CD8-positive, alpha-beta memory T cell (primary cell): Measurements from ENCODE around the gene CDC73. TPM values are rescaled to one million over a fixed set of nuclear protein-coding genes. Genes with fewer than 3 reads are reported as not detected.

Experiments used
- CTCF ChIA-PET: fragments of 350-600 bp; sonication (Branson Sonifier 250); formaldehyde crosslinking; loops from one replicate; lab custom pipeline; 2021; ENCODE audit warnings: antibody characterized with exemption; lab: Charles Lee
- POLR2A ChIA-PET: fragments of 350-600 bp; sonication (Branson Sonifier 250); formaldehyde crosslinking; loops from one replicate; lab custom pipeline; 2021; ENCODE audit warnings: antibody characterized with exemption; lab: Charles Lee
- DNase-seq, 5 donors: peaks; one replicate each; pipeline versions ENCODE4 v3.0.0 to v3.0.0-alpha.2; 2020 to 2022; ENCODE audit warnings: mixed read lengths in 1 of 5
- H3K27ac ChIP-seq: one replicate; pipeline ENCODE4 v1.7.0; 2013; ENCODE audit warnings: low read depth, mild to moderate bottlenecking, low read length, moderate library complexity
- H3K27me3 ChIP-seq: 2 replicates; pipeline ENCODE4 v1.7.0; 2013; ENCODE audit warnings: low read length, mild to moderate bottlenecking; ENCODE audit not compliant: insufficient read depth, poor library complexity, severe bottlenecking
- H3K36me3 ChIP-seq: 2 replicates; pipeline ENCODE4 v1.7.0; 2013; ENCODE audit warnings: mild to moderate bottlenecking, low read length, moderate library complexity; ENCODE audit not compliant: insufficient read depth
- H3K4me1 ChIP-seq: 2 replicates; pipeline ENCODE4 v1.7.0; 2013; ENCODE audit warnings: mild to moderate bottlenecking, low read length, moderate library complexity; ENCODE audit not compliant: insufficient read depth
- H3K4me3 ChIP-seq: 2 replicates; pipeline ENCODE4 v1.7.0; 2013; ENCODE audit warnings: mild to moderate bottlenecking, low read length
- H3K9me3 ChIP-seq: 2 replicates; pipeline ENCODE4 v1.7.0; 2013; ENCODE audit warnings: mild to moderate bottlenecking, low read length
- H3K27ac Mint-ChIP-seq, 8 donors: one replicate each; pipeline ENCODE4 v1.8.0; 2020 to 2021; ENCODE audit warnings: mixed read lengths in 8 of 8, mild to moderate bottlenecking in 6 of 8, inconsistent platforms in 3 of 8, moderate library complexity in 3 of 8
- H3K27me3 Mint-ChIP-seq, 2 donors: one replicate each; pipeline ENCODE4 v1.8.0; 2020 to 2021; ENCODE audit warnings: mixed read lengths in 2 of 2, mild to moderate bottlenecking in 1 of 2, moderate library complexity in 1 of 2
- H3K36me3 Mint-ChIP-seq, 3 donors: one replicate each; pipeline ENCODE4 v1.8.0; 2020 to 2021; ENCODE audit warnings: mixed read lengths in 3 of 3, inconsistent platforms in 1 of 3, mild to moderate bottlenecking in 1 of 3
- H3K4me1 Mint-ChIP-seq, 3 donors: one replicate each; pipeline ENCODE4 v1.8.0; 2020 to 2021; ENCODE audit warnings: mixed read lengths in 3 of 3, inconsistent platforms in 1 of 3, mild to moderate bottlenecking in 1 of 3
- H3K4me3 Mint-ChIP-seq, 7 donors: one replicate each; pipeline ENCODE4 v1.8.0; 2020 to 2021; ENCODE audit warnings: mixed read lengths in 7 of 7, mild to moderate bottlenecking in 6 of 7, moderate library complexity in 4 of 7, inconsistent platforms in 2 of 7
- H3K9me3 Mint-ChIP-seq, 5 donors: one replicate each; pipeline ENCODE4 v1.8.0; 2020 to 2022; ENCODE audit warnings: mixed read lengths in 5 of 5, mild to moderate bottlenecking in 3 of 5, moderate library complexity in 2 of 5, inconsistent platforms in 1 of 5
- polyA plus RNA-seq: library from polyadenylated mRNA; unstranded; fragments of 300-500 nt; fragmentation: Illumina TruSeq; gene quantifications from one replicate; pipeline ENCODE4 v1.2.3, GENCODE V29; 2021
- total RNA-seq, 2 experiments: library from RNA; stranded (reverse); gene quantifications; one replicate each; pipeline ENCODE4 v1.2.3, GENCODE V29; 2021

Gene CDC73
- total and polyA plus RNA-seq, 3 experiments from 2014 or later: 58.5 to 63.8 (median 59.8) TPM

DNA sequence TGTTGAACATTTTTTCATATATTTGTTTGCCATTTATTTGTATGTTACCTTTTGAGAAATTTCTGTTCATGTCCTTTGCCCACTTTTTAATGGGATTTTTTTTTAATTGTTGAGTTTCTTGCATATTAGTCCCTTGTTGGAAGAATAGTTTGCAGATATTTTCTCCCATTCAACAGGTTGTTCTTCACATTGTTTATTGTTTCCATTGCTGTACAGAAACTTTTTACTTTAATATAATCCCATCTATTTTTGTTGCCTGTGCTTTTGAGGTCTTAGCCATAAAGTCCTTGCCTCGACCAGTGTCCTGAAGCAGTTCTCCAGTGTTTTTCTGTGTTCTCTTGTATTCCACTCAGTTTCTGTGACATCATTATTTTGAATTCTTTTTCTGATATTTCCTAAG, 118.8 kb downstream of the CDC73 start:
- Mint-ChIP-seq H3K4me3 (peak overlapping the region in 2 of 7 donors; percentile 65 to 66), H3K27me3 (no peaks in the 10 kb centered on the region), H3K27ac (peak overlapping the region in 7 of 8 donors; percentile 3 to 88 (median 50)), H3K9me3 (peaks cover 0 to 4% (median 0%) of the 10 kb centered on the region in 5 donors), H3K4me1 (peaks cover 49 to 61% (median 51%) of the 10 kb centered on the region in 3 donors), H3K36me3 (peaks cover 37 to 65% (median 57%) of the 10 kb centered on the region in 3 donors)
- ChIA-PET POLR2A (no interaction called here), CTCF (no interaction called here)
- no peak for DNase-seq
- Histone ChIP-seq H3K27ac (no peak overlapping the region), H3K4me3 (no peak overlapping the region), H3K4me1 (peaks cover 18% of the 10 kb centered on the region), H3K9me3 (no peaks in the 10 kb centered on the region), H3K27me3 (no peaks in the 10 kb centered on the region), H3K36me3 (no peaks in the 10 kb centered on the region)

DNA sequence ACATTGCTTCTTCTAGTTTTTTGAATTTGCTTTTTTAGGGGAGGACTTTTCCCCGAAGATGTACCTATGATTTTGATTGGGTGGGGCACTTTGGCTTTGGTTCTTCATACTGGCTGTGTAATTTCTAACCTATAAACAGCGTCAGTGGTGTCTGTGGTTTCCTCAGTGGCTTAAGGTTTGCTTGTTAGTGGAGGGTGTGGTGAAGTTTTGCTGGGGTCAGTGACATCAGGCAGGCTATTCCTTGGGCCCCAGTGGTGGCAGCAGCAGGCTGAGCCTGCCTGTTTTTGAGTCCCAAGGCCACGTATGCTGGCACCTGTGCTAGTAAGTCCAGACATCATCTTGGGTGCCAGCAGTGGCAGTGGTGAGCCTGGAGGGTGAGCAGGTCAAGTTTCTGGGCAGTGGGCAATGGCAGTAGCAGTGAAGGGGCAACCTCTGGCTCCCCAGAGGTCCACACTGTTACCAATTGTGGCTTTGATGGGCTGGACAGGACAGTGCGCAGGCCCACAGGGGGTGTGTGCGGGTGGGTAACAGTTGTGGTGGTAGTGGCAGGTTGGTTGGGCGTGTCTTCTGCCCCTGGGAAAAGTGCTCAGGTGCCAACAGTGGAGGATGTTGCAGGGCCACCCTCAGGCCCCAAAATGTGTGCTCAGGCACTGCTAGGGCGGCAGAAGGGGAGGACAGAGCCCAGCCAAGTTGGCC, 119.4 kb downstream of the CDC73 start:
- Mint-ChIP-seq H3K4me1 (peaks cover 51 to 61% (median 52%) of the 10 kb centered on the region in 3 donors), H3K4me3 (peak overlapping the region in 4 of 7 donors; percentile 20 to 66 (median 54))

DNA sequence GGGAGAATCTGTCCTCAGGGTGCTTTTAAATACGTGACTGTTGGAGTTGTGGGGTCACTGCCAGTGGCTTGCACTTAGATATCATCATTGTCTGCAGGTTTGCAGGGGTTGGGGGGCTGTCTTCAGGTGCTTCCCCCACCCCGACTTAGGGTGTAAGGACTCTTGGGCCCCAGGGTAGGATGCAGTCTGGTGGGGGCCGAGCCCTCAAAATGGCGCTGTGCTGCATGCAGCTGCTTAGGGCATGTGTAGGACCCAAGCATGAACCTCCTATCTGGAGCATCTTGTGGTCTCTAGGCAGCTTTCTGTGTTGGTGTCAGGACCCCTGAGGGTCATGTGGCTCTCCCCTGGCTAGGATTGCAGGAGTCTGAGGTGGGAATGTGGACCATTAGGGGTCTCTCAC, 120.2 kb downstream of the CDC73 start:
- Mint-ChIP-seq H3K4me1 (peaks cover 51 to 65% (median 51%) of the 10 kb centered on the region in 3 donors), H3K27me3 (no peaks in the 10 kb centered on the region), H3K4me3 (peak overlapping the region in 1 of 7 donors; percentile 8), H3K9me3 (peaks cover 0 to 4% (median 0%) of the 10 kb centered on the region in 5 donors), H3K27ac (peak overlapping the region in 4 of 8 donors; percentile 25 to 60 (median 34)), H3K36me3 (peaks cover 41 to 69% (median 61%) of the 10 kb centered on the region in 3 donors)
- Histone ChIP-seq H3K4me3 (no peak overlapping the region), H3K27me3 (no peaks in the 10 kb centered on the region), H3K9me3 (no peaks in the 10 kb centered on the region), H3K4me1 (peaks cover 18% of the 10 kb centered on the region), H3K27ac (no peak overlapping the region), H3K36me3 (no peaks in the 10 kb centered on the region)
- CTCF ChIA-PET: no interaction called here
- POLR2A ChIA-PET: no interaction called here
- peak in 1 of 5 donors; percentile 34 for DNase-seq

More for the DNA sequence above, 119.4 kb downstream of the CDC73 start:
- Mint-ChIP-seq H3K27ac (peak overlapping the region in 7 of 8 donors; percentile 3 to 88 (median 50)), H3K36me3 (peaks cover 38 to 66% (median 58%) of the 10 kb centered on the region in 3 donors), H3K27me3 (no peaks in the 10 kb centered on the region), H3K9me3 (peaks cover 0 to 4% (median 0%) of the 10 kb centered on the region in 5 donors)
- H3K4me1 ChIP-seq: peaks cover 18% of the 10 kb centered on the region
- H3K27ac ChIP-seq: no peak overlapping the region
- no peak overlapping the region for H3K4me3 ChIP-seq
- no peaks in the 10 kb centered on the region for H3K36me3 ChIP-seq
- CTCF ChIA-PET: no interaction called here
- peak in 2 of 5 donors; percentile 0 to 34 for DNase-seq
- POLR2A ChIA-PET: no interaction called here
- no peaks in the 10 kb centered on the region for H3K27me3 ChIP-seq
- H3K9me3 ChIP-seq: no peaks in the 10 kb centered on the region

DNA sequence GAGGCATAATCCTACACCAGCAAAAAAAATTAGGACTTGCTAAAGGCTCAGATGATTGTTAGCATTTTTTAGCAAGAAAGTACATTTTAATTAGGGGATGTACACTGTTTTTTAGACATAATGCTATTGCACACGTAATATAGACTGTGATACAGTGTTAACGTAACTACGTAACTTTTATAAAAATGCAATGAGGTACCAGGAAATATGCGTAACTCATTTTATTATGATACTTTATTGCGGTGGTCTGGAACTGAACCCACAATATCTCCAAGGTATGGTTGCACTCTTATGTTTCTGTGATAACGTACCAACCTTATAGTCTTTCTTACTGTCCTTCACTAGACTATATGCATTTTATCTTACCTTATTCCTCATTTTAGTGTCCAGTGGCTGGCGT, 127.4 kb downstream of the CDC73 start:
- Histone ChIP-seq H3K36me3 (no peaks in the 10 kb centered on the region), H3K27me3 (no peaks in the 10 kb centered on the region), H3K9me3 (no peaks in the 10 kb centered on the region), H3K4me1 (no peaks in the 10 kb centered on the region), H3K27ac (no peak overlapping the region), H3K4me3 (no peak overlapping the region)
- Mint-ChIP-seq H3K27me3 (no peaks in the 10 kb centered on the region), H3K4me1 (peaks cover 9 to 22% (median 11%) of the 10 kb centered on the region in 3 donors), H3K27ac (no peak overlapping the region), H3K9me3 (peaks cover 0 to 15% (median 0%) of the 10 kb centered on the region in 5 donors), H3K36me3 (peaks cover 33 to 64% (median 47%) of the 10 kb centered on the region in 3 donors), H3K4me3 (no peak overlapping the region)
- POLR2A ChIA-PET: no interaction called here
- no peak for DNase-seq
- CTCF ChIA-PET: no interaction called here

DNA sequence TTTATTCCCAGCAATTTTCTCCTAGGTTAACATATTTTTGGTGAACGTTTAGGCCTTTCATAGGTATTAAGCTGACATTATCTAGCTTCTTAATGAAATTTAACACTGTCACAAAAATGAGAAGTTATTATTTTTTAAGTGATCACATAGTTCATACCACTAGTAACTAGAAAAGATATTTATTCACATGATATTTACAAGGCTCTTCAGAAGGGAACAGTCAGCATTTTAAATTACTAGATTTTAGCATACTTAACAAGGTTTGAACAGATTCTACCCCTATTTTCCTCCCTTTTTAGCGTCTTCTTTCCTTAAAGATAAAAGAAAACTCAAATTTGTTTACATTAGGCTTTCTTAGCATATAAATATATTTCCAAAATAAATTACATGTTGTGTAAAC, 130.1 kb downstream of the CDC73 start:
- Histone ChIP-seq H3K27ac (no peak overlapping the region), H3K4me3 (no peak overlapping the region), H3K4me1 (no peaks in the 10 kb centered on the region), H3K36me3 (no peaks in the 10 kb centered on the region), H3K9me3 (no peaks in the 10 kb centered on the region), H3K27me3 (no peaks in the 10 kb centered on the region)
- Mint-ChIP-seq H3K9me3 (peaks cover 0 to 13% (median 0%) of the 10 kb centered on the region in 5 donors), H3K36me3 (peaks cover 20 to 43% (median 24%) of the 10 kb centered on the region in 3 donors), H3K4me1 (peaks cover 0 to 7% (median 4%) of the 10 kb centered on the region in 3 donors), H3K27ac (no peak overlapping the region), H3K4me3 (no peak overlapping the region), H3K27me3 (no peaks in the 10 kb centered on the region)
- DNase-seq: no peak
- POLR2A ChIA-PET: interaction anchor here (0.7 kb wide), 1 partner anchor 9 kb away, joined by 4 read pairs; no protein-coding TSS in a partner anchor
- CTCF ChIA-PET: no interaction called here

DNA sequence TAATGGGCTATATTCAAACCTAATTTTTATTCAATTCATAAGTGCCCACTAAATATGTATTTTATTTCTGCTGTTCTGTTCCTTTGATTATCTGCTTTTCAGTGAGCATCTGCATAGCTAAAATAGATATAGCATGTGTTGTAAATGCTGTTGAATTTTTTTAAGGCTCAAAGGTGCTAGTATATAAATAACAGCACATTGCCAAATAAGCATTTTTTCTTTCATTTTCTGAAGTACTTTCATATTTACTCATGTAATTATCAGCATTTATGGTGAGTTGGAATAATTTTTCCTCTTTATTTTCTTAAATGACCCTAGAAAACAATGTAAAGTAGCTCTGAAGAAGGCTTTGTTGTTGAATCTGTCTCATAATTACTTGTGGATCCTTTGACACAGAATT, 134.2 kb downstream of the CDC73 start:
- ChIA-PET POLR2A (no interaction called here), CTCF (no interaction called here)
- Histone ChIP-seq H3K27ac (no peak overlapping the region), H3K4me3 (no peak overlapping the region), H3K36me3 (no peaks in the 10 kb centered on the region), H3K4me1 (no peaks in the 10 kb centered on the region), H3K9me3 (no peaks in the 10 kb centered on the region), H3K27me3 (no peaks in the 10 kb centered on the region)
- Mint-ChIP-seq H3K4me1 (peaks cover 4 to 8% (median 5%) of the 10 kb centered on the region in 3 donors), H3K36me3 (peaks cover 4 to 21% (median 8%) of the 10 kb centered on the region in 3 donors), H3K27me3 (no peaks in the 10 kb centered on the region), H3K27ac (no peak overlapping the region), H3K9me3 (no peaks in the 10 kb centered on the region), H3K4me3 (no peak overlapping the region)
- DNase-seq: no peak

DNA sequence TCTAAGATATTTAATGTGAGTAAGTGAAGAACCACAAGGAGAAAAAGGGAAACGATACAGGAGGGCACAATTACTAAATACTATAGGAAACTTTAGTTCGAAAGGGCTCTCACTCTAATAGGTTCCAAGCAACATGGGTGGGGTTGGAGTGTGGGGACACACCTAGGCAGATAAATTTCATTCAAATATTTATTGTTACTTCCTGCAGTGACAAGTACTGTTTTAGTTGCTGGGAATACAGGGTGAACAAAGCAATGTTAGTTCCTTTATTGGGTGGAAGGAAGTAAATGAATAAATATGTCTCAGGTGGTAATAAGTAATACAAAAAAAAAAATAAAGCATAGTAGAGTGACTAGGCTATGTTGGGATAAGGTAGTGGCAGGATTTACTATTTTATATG, 137.8 kb downstream of the CDC73 start:
- Histone ChIP-seq H3K27me3 (no peaks in the 10 kb centered on the region), H3K27ac (no peak overlapping the region), H3K36me3 (no peaks in the 10 kb centered on the region), H3K9me3 (no peaks in the 10 kb centered on the region), H3K4me3 (no peak overlapping the region), H3K4me1 (no peaks in the 10 kb centered on the region)
- DNase-seq: no peak
- no peaks in the 10 kb centered on the region for H3K9me3 Mint-ChIP-seq
- H3K4me1 Mint-ChIP-seq: peaks cover 9 to 13% (median 12%) of the 10 kb centered on the region in 3 donors
- no peak overlapping the region for H3K4me3 Mint-ChIP-seq
- H3K27me3 Mint-ChIP-seq: no peaks in the 10 kb centered on the region
- ChIA-PET CTCF (no interaction called here), POLR2A (no interaction called here)
- no peak overlapping the region for H3K27ac Mint-ChIP-seq
- H3K36me3 Mint-ChIP-seq: peaks cover 11 to 20% (median 19%) of the 10 kb centered on the region in 3 donors

DNA sequence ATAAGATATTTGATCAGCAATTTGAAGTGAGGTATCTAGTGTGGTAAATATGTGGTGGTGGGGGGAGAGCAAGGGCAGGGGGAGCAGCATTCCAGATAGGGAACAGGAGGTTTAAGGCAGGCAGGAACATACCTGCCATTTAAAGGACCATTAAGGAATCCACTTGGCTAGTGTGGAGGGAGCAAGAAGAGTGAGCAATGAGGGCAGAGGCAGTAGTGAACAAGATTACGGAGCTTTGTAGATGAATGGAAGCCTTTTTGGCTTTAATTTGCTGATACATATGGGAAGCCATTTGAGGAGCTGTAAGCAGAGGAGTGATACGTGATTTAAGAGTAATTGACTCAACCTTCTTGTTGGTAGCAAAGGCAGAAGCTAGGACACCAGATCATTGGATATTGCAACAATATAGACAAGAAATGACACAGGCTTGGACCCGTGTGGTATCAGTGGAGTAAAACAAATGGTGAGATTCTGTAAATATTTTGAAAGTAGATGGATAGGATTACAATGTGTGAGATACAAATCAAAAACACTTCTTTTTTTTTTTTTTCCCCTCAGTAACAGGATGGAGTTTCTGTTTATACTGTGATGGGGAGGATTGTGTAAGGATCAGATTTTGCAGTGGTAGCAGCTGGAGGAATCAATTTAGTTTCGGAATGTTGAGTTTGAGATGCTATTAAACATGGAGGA, 138.4 kb downstream of the CDC73 start:
- H3K27me3 Mint-ChIP-seq: no peaks in the 10 kb centered on the region
- Histone ChIP-seq H3K27ac (no peak overlapping the region), H3K36me3 (no peaks in the 10 kb centered on the region), H3K9me3 (no peaks in the 10 kb centered on the region), H3K27me3 (no peaks in the 10 kb centered on the region), H3K4me3 (no peak overlapping the region), H3K4me1 (no peaks in the 10 kb centered on the region)
- CTCF ChIA-PET: no interaction called here
- H3K36me3 Mint-ChIP-seq: peaks cover 11 to 22% (median 22%) of the 10 kb centered on the region in 3 donors
- H3K9me3 Mint-ChIP-seq: no peaks in the 10 kb centered on the region
- DNase-seq: no peak
- POLR2A ChIA-PET: no interaction called here
- H3K4me1 Mint-ChIP-seq: peaks cover 9 to 12% (median 12%) of the 10 kb centered on the region in 3 donors
- H3K4me3 Mint-ChIP-seq: no peak overlapping the region
- H3K27ac Mint-ChIP-seq: no peak overlapping the region
